SIG-M5 treated with dmso at 0.1 percent for 504 hours (cell line): Measurements from ENCODE around the gene FAM193A.
"Not testable (repeated sequence)": the region's sequence is repeated elsewhere in the genome, so short reads cannot be mapped to it uniquely, and the experiment has no call there.

Experiments
- DNase-seq: peaks from one replicate; lab custom pipeline; 2025; ENCODE audit not compliant: unreplicated experiment; lab: John Stamatoyannopoulos, UW

FAM193A gene

DNA sequence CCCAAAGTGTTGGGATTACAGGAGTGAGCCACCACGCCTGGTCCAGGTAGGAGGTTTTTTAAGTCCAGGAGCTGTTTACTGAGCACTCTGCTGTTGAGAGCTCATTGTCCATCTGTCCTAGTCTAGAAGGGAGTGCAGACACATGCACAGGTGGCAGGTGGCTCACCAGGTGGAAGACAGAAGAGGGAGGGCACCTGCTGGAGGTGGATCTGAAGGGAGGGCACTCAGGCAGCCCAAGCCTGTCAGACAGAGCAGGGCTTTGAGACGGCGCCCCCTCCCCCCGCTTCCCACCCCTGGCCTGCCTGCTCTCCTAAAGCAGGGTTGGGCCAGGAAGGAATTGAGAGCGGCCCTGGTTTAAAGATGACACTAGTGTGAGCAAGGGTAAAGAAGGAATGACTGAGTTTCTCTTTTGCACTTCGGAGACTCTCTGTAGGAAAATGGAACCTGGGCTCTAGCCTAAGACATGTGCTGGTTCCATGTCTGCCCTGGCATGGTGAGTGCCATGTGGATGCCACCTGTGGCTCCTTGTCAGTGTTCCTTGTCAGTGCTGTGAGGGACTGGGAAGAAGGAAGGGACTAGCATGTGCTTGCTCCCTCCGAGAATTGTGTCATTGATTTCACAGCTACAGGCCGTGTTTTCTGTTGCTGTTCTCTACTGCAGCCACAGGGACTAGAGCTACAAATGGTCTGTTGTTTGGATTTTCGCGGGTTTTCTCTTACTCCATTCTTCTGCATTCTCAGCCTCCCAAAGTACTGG, 111.1 kb downstream of the FAM193A start:
- no peak for DNase-seq

DNA sequence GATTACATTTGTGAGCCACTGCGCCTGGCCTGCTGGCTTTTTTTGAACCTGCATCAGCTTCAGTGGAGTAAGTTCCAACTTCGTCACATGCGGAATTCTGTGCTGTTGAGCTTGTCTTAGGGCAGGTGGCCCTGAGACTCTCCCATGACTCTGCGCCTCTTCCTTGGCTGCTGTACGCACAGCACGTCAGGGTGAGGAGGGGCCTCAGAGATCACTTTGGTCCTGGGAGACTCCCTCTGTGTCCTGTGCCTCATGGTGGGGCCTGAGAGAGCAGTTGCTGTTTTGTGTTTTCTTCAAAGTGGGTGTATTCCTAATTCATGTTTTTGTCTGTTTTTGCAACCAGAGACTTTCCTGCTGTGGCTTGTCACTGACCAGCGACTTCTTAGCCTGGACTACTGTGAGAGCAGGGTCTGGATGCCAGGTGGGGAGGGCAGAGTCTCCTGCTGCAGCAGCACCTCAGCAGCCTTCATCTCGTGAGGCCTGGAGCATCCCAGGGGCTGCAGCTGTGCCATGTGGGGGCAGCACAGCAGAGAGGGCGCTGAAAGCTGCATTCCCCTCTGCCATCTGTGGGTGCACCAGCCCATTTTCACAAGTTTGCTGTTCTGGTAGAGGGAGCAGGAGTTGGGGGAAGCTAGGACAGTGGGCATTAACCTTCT, 111.8 kb downstream of the FAM193A start:
- DNase-seq: no peak

DNA sequence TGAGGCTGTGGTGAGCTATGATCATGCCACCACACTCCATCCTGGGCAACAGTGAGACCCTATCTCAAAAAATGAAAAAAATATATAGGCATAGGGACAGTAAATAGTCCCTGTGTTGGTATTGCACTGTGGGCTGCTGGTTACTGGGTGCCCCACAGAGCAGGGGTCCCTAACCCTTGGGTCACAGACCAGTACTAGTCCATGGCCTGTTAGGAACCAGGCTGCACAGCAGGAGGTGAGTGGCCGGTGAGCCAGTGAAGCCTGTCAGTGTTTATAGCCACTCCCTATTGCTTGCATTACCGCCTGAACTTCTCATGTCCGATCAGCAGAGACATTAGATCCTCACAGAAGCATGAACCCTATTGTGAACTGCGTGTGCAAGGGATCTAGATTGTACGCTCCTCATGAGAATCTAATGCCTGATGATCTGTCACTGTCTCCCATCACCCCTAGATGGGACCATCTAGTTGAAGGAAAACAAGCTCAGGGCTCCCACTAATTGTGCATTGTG, 113.2 kb downstream of the FAM193A start:
- DNase-seq: no peak

DNA sequence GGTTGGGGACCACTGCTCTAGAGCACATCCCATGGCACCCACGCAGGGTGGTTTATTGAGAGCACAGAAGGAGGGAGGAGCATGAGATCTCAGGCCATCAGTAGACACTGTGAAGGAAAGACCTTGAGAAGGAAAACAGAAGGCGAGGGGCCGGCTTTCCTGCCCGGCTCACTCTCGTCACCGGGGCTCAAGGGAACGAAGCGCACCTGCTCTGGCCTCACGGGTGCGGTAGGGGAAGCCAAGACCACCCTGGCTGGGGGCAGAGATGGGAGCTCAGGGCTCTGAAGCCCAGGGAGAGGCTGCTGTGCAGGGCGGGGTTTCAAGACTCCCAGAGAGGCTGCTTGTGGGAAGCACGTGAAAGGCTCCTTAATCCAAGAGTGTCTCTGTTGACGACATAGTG, 113.8 kb downstream of the FAM193A start:
- DNase-seq: no peak

DNA sequence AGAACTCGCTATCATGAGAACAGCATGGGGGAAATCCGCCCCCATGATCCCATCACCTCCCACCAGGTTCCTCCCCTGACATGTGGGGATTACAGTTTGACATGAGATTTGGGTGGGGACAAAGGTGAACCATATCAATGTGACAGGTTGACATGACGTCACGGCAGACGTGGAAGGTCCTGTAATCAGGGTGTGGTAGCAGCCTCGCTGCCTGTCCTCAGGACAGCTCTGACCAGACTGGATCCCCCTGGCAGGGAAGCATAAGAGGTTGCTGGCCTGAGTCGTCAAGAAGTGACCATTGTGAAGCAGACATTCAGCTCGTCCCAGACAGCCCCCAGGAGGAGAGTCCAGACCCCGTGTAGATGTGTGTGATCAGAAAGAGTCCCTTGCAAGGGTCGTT, 115.1 kb downstream of the FAM193A start:
- no peak for DNase-seq

DNA sequence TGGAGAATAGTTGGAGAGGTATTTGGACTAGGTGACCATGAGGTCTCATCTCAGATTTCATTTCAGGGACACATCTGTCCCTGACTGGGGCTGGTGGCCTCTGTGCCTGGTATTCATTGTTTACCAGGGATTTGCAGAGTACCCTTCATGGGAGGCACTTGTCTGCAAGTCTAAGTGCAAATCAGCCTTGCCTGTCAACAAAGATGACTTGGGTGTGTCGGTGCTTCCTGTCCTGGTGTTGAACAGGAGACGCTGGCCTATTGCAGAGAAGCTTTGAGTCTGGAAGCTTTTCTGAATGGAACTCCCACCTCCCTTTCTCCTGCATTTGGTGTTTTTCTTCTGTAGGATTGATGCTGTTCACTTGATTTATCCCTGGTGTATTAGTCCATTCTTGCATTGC, 115.6 kb downstream of the FAM193A start:
- no peak for DNase-seq

DNA sequence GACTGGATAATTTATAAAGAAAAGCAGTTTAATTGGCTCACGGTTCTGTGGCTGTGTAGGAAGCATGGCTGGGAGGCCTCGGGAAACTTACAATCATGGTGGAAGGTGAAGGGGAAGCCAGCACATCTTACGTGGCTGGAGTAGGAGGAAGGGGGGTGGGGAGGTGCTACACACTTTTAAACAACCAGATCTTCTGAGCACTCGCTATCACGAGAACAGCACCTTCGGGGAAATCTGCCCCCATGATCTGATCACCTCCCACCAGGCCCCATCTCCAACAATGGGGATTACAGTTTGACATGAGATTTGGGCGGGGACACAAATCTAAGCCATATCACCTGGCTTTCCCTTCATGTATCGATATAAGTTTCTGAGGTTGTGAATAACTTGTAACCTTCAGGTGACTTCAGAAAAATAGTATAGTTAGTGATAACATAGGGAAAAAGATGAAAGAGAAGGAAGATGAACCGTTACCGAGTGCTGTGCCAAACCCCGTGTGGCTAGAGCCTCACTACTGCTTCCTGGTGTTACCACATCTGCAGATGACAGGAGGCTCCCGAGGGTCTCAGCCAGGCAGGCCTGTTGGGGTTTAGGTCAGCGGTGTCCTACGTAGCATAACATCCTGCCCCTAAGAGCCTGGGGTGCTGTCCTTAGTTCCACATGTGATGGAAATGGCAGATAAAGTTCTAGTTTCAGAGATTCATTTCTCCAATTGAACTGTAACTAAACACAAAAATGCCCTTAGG, 116.1 kb downstream of the FAM193A start:
- no peak for DNase-seq

DNA sequence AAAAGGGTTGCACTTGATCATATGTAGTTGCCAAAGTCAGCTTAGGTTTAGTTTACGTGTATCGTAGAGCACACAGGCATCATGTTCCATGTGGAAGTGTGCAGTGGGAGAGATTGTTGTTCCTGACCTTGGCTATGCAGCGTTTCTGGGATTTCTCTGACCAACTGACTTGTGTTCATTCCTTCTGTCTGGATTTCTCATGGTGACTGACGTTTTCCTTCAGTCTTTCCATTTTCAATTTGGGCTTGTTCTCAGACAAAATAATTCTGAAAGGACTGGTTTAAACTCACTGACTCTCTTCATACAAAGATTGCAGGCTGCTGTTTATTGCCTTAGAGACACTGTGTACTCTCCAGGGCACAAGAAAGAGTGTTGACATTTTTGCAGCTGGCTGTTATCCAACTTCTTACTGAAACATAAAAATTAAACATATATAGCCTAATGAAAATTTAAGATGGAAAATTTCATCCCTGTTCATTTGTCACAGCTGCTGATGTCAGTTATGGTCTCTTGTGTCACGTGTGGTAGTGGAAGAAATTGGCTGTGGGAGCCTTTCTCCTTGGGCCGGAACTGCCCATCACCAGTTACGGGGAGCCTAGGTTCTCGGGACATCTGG, 124.3 kb downstream of the FAM193A start:
- DNase-seq: no peak

DNA sequence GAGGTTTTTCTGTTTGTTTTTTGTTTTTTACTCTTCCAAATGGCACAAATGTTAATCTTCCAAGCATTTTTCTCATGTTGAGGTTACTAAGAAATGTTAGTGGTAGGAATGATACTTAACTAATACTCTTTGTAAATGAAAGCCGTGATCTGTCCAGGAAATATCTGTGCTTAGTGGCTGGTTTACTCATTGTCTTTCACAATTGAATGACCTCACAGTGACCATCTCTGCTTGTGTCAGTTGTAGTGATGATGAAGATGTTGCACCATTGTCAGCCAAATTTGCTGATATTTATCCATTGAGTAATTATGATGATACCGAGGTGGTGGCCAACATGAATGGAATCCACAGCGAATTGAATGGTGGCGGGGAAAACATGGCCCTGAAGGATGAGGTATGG, 126.2 kb downstream of the FAM193A start:
- DNase-seq: no peak

DNA sequence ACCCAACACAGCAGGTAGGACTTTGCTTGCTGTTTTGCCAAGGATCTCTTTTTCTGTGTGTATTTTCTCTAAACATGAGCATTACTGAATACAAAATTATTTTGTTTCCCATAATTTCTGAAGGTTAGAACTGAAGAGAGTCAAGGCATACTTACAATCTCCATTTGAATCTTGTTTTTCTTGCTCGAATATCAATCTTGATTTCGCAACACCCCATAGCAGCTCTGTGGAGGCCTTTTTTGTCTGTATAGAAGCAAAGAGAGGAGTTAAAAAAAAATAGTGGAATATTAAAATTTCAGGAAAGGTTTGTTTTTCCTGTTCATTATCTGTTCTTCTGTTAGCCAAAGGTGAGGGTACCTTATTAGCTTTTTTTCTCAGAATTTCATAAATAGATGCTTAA, 126.8 kb downstream of the FAM193A start:
- no peak for DNase-seq

DNA sequence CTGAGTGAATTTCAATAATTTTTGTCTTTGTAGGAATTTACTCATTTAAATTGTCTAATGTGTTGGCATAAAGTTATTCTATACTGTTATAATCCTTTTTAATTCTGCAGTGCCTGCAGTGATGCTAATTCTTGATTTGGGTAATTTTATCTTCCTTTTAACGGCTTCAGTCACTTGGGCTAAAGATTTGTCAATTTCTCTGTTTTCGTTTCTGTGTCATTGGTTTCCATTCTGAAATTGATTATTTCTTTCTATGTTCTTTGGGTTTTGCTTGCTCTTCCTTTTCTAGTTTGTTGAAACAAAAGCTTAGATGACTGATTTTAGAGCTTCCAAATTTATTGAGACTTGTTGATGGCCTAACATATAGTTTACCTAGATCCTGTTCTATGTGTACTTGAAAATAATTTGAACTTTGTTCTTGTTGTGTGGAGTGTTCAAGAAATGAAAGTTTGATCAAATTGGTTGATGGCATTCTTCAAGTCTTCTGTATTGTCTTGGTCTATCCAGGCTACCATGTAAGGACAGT, 130.3 kb downstream of the FAM193A start:
- DNase-seq: no peak

DNA sequence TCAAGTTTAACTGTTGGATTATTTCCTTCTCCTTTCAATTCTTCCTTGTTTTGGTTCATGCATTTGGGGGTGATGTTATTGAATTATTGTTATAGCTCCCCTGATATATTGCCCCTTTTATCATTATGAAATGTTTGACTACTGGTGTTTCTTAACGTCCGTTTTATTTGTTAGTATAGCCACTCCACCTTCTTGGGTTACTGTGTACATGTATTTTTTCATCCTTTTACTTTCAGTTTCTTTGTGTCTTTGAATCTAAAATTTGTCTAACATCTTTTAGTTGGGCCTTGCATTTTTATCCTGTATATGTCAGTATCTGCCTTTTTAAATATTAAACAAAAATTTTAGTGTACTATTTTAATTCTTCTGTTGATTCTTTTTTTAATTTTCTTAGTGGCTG, 131.0 kb downstream of the FAM193A start:
- no peak for DNase-seq

DNA sequence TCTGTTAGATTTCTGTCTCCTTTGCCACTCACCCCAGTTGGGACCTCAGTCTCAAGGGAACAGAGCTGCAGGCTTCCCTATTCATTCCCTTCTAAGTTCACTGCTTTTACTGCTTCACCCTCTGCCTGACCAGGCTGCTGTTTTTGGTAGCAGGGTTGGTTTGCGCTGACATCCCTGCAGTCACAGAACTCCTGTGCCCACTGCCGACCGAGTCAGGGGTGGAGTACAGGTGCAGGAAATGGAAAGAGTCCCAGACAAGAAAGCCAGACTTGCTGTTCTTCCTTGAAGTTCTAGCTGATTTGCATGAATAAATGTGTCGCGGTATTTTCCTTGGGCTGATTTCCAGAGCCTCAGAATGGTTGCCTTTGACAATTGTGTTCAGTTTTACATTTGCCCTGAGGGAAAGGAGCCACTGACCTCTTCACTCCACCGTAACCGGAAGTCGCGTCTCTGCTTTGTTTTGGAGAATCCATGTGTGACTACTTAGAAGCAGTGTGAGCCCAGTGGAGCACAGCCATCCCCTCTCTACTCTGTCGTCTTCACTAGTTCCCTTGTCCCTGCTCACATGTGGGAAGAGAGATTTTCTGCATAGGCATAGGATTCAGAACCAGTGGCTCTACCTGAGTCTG, 134.9 kb downstream of the FAM193A start:
- DNase-seq: no peak

DNA sequence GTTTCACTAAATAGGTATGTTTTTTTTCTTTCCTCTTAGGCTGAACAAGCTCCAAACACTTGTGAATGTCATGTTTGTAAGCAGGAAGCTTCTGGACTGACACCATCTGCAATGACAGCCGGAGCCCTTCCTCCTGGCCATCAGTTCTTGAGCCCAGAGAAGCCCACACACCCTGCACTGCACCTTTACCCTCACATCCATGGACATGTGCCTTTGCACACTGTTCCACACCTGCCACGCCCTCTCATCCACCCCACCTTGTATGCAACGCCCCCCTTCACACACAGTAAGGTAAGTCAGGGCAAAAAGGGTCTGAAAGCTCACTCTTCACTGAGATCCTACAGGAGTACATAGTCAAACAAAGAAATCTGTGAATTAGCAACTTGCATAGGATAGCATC, 135.6 kb downstream of the FAM193A start:
- DNase-seq: no peak

DNA sequence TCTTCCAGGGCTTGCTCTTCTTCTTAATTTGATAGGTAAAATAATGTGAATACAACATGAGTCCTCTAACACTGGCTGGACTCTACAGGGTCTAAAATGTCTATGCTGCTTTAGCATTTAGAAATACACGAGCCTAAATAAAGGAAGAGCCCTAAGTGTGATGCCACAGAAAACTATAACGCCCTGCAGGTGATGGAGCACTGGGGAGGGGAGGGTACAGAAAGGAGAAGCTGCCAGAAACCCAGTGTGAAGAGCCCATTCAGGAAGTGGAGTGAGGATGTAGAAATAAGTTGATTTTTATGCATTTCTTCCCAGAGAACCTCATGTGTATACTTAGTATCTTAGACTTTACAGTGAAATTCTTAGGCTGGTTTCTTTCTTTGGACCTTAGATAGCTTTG, 136.3 kb downstream of the FAM193A start:
- peak; percentile 55 for DNase-seq

DNA sequence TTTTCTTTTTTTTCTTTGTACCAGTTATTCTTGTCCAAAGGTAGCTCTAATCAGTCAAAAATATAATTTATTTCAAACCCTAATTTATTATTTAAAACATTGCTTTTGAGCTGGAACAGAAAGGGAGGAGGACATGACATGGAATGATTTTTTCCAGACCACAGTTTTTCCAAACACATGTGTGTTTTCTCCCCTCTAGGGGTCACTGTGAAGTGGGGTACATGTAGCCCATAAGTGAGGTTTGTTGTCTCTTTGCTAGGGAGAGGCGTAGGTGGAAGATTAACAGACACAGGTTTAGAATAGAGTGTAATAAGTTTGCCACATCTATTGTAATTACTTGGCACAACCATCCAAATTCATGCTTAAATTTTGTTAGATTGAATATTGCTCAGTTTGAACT, 136.7 kb downstream of the FAM193A start:
- no peak for DNase-seq

DNA sequence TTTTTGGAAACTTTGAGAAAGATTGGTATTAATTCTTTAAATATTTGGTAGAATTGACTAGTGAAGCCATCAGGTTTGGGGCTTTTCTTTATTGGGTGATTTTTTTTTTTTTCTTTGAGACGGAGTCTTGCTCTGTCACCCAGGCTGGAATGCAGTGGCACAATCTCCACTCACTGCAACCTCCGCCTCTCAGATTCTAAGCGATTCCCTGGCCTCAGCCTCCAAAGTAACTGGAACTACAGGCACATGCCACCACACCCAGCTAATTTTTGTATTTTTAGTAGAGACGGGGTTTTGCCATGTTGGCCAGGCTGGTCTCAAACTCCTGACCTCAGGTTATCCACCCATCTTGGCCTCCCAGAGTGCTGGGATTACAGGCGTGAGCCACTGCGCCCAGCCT, 143.3 kb downstream of the FAM193A start:
- not testable (repeated sequence) for DNase-seq

DNA sequence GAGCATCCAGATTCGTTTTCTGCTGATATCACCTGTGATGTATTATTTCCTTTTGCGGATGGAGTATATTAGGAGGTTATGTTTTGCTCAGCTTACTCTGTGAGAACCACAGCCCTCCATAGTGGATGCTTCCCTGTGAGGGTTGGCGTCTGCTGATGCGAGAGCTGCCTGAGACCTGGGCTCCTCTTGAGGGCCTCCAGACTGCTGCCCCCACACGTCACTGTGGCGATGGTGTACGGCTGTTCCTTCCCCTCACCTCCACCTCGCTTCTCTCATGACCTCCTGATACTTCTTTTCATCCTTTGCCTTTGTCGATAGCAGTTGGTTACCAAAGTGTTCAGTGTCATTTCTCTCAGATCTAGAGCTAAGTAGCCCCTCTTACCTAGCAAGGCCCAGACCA, 148.0 kb downstream of the FAM193A start:
- DNase-seq: no peak

DNA sequence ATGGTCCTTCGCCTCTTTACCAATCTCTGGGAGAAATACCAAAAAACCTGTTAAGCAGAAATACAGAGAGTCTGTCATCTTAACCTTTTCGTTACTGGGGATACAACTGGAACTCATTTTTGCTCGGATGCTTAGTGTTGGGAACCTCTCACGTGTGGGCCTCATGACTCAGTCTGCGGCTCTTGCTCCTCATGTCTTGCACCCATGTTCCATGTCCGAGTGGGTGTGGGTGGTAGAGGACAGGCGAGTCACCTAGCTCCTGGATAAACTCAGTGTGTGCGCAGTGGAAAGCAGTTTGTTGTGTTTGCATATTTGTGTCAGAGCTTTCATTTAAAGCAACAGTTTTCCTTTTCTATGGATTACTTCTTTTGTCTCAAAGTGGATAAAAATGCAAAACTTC, 149.1 kb downstream of the FAM193A start:
- no peak for DNase-seq

DNA sequence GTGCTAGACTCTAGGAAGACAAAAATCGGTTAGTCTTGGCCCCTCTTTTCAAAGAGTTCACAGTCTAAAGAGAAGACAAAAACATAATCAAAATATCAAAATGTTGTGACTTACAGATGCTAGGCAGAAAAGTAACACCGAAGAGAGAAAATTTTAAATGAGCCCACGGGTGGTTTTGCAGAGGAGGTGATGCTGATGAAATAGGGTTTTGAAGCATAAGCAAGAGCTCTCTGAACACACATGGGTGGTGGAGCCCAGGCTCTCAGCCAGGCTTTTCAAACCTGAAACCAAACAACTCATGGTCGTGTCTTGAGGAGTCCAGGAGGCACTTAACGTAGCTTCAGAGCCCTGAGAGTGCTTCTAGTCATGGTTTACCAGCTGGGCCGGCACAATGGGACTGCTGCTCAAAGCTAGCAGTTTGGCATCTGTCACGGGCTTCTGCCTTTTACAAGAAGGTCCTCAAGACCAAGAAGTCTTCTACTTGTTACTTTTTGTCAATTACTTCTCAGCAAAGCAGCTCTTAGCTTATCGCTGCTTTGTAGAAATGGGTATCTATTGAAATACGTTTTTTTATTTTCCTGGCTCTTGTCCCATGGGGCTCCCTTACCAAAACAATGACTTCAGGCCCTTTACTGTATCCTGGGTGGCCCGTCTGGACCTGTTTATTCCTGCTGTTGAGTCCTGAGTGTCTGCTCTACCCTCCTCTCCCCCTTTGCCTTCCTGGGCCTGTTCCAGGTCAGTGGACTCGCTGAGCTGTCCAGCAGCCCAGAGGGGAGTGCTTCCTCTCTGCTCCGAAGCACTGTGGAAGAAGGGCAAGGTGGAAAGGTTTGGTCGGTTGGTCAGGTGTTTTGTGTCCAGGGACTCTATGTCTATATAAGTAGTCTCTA, 150.2 kb downstream of the FAM193A start:
- DNase-seq: no peak
